CD1c-positive myeloid dendritic cell (primary cell): ENCODE measurements around the gene FEM1A.
"Not testable (repeated sequence)": the region's sequence is repeated elsewhere in the genome, so short reads cannot be mapped to it uniquely, and the experiment has no call there.

Experiments used
- DNase-seq: peaks from one replicate; pipeline ENCODE4 v3.0.0-alpha.2; 2016; ENCODE audit errors: extremely low spot score

FEM1A gene

DNA sequence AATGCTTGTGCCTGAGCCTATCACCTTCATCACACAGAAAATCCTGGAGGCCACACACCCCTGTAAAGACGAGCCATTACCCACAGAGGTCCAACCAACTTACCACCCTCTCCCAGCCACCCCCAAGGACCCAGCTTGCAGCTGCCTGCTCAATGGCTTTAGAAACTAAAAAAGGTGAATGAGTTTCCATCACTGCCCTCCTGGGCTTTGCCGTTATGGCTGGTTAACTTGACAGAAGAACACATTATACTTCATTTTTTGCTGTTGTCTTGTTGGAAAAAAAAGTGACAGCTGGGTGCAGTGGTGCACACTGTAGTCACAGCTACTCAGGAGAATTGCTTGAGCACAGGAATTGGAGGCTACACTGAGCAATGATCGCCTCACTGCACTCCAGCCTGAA is 17.4 kb upstream of the FEM1A start:
- DNase-seq: no peak

DNA sequence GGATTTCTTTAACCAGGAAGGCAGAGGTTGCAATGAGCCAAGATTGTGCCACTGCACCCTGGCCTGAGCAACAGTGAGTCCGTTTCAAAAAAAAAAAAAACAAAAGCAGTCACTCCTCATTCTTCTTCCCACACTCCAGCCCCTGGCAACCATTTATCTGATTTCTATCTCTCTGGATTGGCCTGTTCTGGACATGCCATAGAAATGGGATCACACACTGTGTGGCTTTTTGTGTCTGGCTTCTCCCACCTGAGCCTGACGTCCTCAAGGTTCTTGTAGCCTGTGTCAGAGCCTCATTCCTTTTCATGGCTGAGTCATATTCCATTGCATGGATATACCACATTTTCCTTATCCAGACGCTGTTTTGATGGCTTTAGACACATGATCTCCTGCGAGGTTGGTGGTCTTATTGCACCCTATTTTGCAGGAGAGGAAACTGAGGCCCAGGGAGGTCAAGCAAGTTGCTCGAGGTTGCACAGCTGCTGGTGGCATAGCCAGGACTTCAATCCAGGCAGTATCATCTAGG is 15.8 kb upstream of the FEM1A start:
- DNase-seq: no peak

DNA sequence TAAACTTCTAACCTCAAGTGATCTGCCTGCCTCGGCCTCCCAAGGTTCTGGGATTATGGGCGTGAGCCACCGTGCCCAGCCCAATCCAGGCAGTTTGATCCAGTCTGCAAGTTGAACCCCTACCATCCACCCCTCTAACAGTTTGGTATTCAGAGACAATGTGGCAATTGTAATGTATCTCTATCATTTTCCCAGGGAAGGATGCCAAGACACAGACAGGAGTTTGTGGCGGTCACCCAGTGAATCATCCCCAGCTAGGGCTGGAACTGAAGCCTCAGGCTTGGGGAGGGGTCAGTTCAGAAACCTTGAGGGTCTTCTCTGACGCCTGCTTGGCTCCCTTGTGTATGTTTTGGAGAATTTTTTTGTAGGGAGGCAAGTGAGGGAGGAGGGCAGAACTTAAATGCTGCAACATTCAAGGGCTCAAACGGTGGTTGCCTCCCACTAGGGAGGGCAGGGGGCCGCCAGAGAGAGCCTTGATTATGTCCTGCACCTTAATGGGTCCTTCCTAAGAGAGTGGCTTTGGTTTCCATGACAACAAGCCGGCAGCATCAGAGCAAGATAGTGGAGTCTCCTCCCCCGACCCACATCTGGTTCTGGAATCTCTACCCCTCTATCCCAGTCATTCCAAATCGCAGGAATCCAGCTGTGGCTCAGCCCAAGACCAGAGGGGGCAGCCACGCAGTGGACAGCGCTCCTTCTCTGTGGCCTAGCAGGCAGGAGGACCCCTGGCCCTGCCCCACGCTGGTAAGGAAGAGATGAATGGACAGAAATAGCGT is 14.9 kb upstream of the FEM1A start:
- DNase-seq: no peak

DNA sequence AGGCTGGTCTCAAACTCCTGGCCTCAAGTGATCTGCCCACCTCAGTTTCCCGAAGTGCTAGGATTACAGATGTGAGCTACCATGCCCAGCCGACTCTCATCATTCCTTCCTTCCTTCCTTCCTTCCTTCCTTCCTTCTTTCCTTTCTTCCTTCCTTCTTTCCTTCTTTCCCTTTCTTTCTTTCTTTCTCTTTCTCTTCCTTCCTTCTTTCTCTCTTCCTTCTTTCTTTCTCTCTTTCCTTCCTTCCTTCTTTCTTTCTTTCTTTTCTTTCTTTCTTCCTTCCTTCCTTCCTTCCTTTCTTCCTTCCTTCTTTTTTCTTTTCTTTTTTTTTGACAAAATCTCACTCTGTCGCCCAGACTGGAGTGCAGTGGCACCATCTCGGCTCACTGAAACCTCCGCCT is 13.4 kb upstream of the FEM1A start:
- DNase-seq: not testable (repeated sequence)

DNA sequence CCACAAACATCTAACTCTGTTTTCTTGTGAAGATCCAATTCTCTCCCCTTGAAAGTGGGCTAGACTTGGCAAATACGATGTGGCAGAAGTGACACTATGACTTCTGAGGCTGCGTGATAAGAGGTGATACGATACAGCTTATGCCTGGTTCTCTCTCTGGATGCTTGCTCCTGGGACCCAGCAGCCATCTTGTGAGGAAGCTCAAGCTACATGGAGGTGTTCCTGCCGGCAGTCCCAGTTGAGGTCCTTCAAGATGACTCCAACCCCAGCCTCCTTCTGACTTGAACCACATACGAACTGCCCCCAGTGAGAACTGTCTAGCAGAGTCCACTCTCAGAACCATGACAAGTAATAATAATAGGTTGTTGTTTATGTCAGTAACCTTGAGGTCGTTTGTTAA is 10.7 kb upstream of the FEM1A start:
- no peak for DNase-seq

DNA sequence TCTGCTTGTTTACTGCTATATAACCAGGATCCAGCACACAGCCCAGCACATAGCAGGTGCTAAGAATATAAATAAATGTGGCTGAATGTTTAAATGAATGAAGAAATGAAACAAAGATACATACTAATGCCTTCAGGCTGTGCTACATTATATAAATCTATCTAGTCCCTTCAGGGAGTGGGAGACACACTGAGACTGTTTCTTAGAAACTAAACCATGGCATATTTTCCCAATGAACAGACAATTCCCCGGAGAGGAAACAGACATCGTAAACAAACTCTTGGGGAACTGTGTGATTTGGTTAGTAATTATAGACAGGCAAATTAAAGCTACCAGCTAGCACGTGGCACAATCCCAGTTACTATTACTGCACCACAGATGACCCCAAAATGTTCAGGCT is 9.7 kb upstream of the FEM1A start:
- DNase-seq: no peak

DNA sequence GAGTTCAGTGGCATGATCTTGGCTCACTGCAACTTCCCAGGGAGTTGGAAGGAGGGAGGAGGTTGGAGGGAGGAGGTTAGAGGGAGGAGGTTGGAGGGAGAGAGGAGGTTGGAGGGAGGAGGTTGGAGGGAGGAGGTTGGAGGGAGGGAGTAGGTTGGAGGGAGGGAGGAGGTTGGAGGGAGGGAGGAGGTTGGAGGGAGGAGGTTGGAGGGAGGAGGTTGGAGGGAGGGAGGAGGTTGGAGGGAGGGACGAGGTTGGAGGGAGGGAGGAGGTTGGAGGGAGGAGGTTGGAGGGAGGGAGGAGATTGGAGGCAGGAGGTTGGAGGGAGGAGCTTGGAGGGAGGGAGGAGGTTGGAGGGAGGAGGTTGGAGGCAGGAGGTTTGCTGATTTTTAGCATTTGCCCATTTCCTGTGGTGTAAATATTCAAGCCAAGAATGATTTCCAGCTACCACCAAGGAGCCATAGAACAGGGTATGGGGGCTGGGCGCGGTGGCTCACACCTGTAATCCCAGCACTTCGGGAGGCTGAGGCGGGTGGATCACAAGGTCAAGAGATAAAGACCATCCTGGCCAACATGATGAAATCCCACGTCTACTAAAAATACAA is 5.0 kb upstream of the FEM1A start:
- not testable (repeated sequence) for DNase-seq

DNA sequence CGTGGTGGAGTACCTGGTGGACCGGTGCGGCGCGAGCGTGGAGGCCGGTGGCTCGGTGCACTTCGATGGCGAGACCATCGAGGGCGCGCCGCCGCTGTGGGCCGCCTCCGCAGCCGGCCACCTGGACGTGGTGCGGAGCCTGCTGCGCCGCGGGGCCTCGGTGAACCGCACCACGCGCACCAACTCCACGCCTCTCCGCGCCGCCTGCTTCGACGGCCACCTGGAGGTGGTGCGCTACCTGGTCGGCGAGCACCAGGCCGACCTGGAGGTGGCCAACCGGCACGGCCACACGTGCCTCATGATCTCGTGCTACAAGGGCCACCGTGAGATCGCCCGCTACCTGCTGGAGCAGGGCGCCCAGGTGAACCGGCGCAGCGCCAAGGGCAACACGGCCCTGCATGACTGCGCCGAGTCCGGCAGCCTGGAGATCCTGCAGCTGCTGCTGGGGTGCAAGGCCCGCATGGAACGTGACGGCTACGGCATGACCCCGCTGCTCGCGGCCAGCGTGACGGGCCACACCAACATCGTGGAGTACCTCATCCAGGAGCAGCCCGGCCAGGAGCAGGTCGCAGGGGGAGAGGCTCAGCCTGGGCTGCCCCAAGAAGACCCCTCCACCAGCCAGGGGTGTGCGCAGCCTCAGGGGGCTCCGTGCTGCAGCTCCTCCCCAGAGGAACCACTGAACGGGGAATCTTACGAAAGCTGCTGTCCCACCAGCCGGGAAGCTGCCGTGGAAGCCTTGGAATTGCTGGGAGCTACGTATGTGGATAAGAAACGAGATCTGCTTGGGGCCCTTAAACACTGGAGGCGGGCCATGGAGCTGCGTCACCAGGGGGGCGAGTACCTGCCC is 708 bp downstream of the FEM1A start:
- not testable (repeated sequence) for DNase-seq

DNA sequence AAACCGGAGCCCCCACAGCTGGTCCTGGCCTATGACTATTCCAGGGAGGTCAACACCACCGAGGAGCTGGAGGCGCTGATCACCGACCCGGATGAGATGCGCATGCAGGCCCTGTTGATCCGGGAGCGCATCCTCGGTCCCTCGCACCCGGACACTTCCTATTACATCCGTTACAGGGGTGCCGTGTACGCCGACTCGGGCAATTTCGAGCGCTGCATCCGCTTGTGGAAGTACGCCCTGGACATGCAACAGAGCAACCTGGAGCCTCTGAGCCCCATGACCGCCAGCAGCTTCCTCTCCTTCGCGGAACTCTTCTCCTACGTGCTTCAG is 1.3 kb downstream of the FEM1A start:
- not testable (repeated sequence) for DNase-seq

DNA sequence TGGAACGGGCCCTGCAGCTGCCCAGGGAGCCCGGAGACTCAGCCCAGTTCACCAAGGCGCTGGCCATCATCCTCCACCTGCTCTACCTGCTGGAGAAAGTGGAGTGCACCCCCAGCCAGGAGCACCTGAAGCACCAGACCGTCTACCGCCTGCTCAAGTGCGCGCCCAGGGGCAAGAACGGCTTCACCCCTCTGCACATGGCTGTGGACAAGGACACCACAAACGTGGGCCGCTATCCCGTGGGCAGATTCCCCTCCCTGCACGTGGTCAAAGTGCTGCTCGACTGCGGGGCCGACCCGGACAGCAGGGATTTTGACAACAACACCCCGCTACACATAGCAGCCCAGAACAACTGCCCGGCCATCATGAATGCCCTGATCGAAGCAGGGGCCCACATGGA is 1.7 kb downstream of the FEM1A start:
- DNase-seq: not testable (repeated sequence)

DNA sequence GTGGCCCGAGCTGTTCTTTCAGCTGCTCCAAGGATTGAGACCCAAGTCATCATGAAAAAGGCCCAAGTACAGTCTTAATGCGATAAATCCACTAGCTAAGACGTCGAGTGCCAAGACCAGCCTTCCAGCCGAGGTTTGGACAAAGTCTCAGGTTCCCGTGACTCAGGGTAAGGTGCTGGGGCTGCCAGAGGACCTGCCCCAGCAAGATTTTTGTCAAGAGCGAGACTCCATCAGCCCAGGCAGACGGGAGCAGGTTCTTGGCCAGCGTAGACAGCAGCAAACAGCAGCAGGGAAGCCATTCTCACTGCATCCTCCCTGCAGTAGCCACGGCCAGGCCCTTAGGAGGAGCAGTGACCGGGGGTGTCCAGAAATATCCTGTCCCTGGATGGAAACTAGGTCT is 3.4 kb downstream of the FEM1A start:
- DNase-seq: no peak

DNA sequence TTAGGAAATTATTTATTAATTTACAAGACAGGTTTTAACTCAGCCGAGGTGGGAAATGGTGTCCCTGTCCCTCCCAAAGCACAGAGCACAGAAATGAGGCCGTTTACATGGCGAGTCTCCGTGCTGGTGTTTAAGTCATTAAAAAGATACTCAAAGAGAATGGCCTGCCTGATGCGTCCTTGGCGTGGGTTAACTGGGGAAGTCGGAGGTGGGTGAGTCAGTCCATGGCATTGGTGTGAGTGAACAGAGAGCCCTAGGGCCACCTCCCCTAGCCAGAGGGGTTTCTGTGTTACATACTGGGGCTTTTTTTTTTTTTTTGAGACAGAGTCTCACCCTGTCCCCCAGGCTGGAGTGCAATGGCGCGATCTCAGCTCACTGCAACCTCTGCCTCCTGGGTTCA is 3.9 kb downstream of the FEM1A start:
- peak; percentile 49 for DNase-seq

DNA sequence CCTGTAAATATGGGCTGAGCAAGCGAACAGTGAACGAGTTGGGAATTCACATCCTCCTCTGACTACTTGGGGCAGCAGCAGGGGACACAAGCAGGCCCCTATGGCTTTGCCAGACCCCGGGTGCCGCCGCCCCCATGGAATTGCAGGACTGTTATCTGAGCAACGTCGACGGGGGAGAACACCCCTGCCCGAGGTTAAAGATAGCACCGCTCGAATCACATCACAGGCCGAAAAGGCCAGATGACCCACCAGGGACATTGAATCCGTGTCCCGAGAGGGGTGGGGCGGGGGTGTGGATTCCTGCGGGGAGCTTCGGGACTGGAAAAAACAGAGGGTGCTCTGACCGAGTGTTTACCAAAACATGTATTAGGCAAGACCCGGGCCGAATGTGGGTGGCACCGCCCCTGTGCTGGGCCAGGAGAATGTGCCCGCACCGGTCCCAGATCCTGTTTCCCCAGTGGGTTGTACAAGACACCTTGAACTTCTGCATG is 9.1 kb downstream of the FEM1A start:
- no peak for DNase-seq

DNA sequence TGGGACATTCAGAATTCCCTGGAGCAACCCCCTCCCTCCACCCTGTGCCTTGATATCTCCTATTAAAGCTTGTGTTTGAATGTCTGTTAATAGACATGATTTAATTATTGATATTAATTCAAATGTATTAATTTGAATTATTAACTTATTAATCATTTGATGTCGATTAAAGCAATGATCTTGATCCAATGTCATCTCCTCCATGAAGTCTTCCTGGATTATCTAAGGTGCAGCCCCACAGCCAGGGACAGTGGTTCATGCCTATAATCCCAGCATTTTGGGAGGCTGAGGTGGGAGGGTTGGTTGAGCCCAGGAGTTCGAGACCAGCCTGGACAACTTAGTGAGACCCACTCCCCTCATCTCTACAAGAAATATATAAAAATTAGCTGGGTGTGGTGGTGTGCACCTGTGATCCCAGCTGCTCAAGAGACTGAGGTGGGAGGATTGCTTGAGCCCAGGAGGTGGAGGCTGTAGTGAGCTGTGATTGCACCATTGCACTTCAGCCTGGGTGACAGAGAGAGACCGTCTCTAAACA is 9.6 kb downstream of the FEM1A start:
- no peak for DNase-seq

DNA sequence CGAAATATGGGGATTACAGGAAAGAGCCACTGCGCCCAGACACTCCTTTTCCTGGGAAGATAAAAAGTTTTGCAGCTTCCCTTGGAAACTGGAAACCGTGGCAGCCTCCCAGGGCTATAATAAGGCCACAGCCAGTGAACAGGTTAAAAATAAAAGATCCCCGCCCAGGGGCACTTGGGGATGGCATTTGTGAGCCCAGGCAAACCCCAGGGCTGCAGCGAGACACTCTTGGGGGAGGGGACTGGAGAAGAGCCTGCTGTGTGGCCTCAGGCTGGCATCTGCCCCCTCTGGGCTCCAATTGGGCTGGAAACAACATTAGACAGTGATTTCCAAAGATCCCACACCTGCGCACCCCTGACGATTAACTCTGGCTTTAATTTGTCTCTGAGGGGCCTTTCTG is 11.2 kb downstream of the FEM1A start:
- no peak for DNase-seq

DNA sequence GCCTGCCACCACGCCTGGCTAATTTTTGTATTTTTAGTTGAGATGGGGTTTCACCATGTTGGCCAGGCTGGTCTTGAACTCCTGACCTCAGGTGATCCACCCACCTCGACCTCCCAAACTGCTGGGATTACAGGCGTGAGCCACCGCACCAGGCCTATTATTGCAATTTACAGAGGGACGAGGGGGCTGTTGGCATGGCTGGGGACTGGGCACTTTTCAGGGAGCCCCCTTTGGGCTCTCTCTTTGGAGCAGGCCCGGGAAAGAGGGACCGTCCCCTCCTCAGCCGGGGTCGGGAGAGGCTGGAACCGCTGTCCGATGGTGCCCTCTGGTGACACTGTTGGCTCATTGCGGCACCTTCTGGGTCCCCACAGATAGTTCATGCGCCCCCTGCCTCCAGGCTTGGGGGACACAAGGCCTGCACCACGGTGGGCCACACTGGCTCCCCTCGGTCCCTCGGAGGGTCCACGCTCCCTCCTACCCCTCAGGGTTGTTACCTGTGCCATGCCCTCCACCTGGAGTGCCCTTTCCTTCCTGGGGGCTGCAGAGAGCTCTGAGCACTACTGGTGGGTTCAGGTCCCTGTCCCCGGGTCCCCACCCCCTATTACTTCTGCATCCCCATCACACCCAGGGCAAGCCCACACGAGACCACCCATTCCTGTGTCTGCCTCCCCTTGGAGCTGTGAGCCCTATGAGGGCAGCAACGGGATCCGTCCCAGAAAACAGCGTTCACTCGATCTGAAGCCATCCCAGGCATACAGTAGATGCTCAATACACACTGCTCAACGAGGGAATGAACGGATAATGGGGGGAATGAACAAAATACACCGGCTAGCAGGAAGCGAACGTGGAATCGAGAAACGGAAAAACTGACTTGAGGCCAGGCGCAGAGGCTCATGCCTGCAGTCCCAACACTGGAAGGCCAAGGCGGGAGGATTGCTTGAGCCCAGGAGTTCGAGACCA is 12.5 kb downstream of the FEM1A start:
- DNase-seq: peak; percentile 67

DNA sequence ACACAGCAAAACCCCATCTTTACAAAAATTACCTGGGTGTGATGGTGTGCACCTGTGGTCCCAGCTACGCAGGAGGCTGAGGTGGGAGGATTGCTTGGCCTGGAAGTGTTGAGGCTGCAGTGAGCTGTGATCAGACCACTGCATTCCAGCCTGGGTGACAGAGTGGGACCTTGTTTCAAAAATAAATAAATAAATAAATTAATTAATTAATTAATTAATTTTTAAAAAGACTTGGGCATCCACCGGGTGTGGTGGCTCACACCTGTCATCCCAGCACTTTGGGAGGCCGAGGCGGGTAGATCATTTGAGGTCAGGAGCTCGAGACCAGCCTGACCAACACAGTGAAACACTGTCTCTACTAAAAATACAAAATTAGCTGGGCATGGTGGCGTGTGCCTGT is 13.6 kb downstream of the FEM1A start:
- not testable (repeated sequence) for DNase-seq

DNA sequence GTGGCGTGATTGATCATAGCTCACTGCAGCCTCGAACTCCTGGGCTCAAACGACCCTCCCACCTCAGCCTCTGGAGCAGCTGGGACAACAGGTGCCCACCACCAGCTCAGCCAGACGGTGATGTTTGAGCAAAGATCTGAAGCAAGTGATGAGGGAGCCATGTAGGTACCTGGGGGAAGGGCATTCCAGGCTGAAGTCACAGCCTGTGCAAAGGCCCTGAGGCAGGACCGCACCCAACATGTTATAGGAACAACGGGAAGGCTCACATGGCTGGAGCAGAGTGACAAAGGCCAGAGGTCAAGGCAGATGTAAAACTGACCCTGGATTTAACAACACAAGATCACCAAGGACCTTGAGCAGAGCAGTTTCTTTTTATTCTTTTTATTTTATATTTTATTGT is 14.8 kb downstream of the FEM1A start:
- DNase-seq: no peak

DNA sequence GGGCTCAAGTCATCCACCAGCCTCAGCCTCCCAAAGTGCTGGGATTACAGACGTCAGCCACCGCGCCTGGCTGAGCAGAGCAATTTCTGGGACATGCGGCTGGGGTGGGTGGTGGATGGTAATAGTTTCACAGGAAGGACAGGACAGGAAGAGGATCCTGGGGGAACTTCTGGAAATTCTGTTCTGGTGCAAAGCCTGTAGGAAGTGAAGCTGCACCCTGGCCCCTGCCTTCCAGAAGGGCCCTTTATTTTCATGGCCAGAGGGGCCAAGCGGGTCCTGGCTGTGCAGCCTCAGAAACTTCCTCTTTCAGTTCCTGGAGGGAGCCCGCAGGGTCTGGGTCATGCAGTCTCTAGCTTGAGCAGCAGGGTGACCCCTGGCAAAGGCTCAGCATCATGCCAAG is 15.7 kb downstream of the FEM1A start:
- peak; percentile 86 for DNase-seq

DNA sequence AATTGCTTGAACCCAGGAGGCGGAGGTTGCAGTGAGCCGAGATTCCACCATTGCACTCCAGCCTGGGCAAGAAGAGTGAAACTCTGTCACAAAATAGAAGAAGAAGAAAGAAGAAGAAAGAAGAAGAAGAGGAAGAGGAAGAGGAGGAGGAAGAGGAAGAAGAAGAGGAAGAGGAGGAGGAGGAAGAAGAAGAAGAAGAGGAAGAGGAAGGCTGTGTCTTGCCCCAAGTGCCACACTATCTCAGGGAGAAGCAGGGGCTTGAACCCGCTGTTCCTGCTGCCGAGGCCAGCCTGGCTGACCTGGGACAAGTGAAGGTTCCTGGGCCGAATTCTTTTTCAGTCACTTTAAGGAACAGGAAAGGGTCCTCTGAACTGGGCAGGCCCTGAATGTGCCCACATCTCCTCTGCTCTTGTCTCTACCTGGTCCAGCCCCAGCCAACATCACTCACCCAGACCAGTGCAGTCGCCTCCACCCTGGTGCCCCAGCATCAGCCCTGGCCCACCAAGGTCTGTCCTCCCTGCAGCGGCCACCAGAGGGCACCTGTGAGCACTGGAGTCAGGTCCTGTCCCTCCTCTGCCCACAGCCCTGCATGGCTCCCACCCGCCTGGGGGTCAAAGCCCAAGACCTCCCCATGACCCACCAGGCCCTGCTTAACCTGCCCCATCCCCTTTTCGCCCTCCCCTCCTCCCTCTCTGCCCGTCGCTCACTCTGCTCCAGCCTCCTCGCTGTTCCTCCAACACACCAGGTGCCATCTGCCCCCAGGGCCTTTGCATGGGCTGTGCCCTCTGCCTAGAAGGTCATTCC is 20.0 kb downstream of the FEM1A start:
- DNase-seq: peak; percentile 80
